Measurements from ENCODE around the gene MBD5. TPM values are rescaled to one million over a fixed set of nuclear protein-coding genes. Genes with fewer than 3 reads are reported as not detected.
"Not testable (repeated sequence)": the region's sequence is repeated elsewhere in the genome, so short reads cannot be mapped to it uniquely, and the experiment has no call there.

Gene MBD5
- total RNA-seq, 2 donors from 2014 or later: 25.5 to 27.6 TPM

GRCh38 chr2:148527488-148528340, 506.8 kb downstream of the MBD5 start:
- no peak for DNase-seq
- no peak for ATAC-seq
- intact Hi-C loops (cut with DNase I): no loop called here

- intact Hi-C loops (cut with DNase I): no loop called here
- DNase-seq (no peak), ATAC-seq (no peak)
Measured at GRCh38 chr2:148528356-148529064, 507.6 kb downstream of the MBD5 start.

GRCh38 chr2:148529745-148530144, 508.9 kb downstream of the MBD5 start:
- ATAC-seq (no peak), DNase-seq (no peak)
- intact Hi-C loops (cut with DNase I): no loop called here

GRCh38 chr2:148530350-148530749, 509.5 kb downstream of the MBD5 start:
- intact Hi-C loops (cut with DNase I): no loop called here
- no peak for ATAC-seq
- DNase-seq: no peak

- DNase-seq (no peak), ATAC-seq (no peak)
- intact Hi-C loops (cut with DNase I): no loop called here
Measured at GRCh38 chr2:148531235-148531634, 510.3 kb downstream of the MBD5 start.

- no peak for ATAC-seq
- intact Hi-C loops (cut with DNase I): no loop called here
- DNase-seq: no peak
Measured at GRCh38 chr2:148531669-148532428, 511.0 kb downstream of the MBD5 start.

- intact Hi-C loops (cut with DNase I): no loop called here
- ATAC-seq (no peak), DNase-seq (no peak)
Measured at GRCh38 chr2:148533004-148533403, 512.1 kb downstream of the MBD5 start.

GRCh38 chr2:148533685-148534084, 512.8 kb downstream of the MBD5 start:
- ATAC-seq (no peak), DNase-seq (no peak)
- intact Hi-C loops (cut with DNase I): no loop called here

GRCh38 chr2:148534416-148535204, 513.7 kb downstream of the MBD5 start:
- DNase-seq: peak; percentile 51
- ATAC-seq: peak; percentile 57 to 74
- intact Hi-C loops (cut with DNase I): no loop called here

GRCh38 chr2:148538375-148538774, 517.5 kb downstream of the MBD5 start:
- intact Hi-C loops (cut with DNase I): no loop called here
- no peak for ATAC-seq
- no peak for DNase-seq

- intact Hi-C loops (cut with DNase I): no loop called here
- no peak for ATAC-seq
- DNase-seq: no peak
Measured at GRCh38 chr2:148540022-148540421, 519.1 kb downstream of the MBD5 start.

- intact Hi-C loops (cut with DNase I): no loop called here
- DNase-seq (no peak), ATAC-seq (no peak)
Measured at GRCh38 chr2:148541792-148542191, 520.9 kb downstream of the MBD5 start.

- ATAC-seq: no peak
- intact Hi-C loops (cut with DNase I): no loop called here
- no peak for DNase-seq
Measured at GRCh38 chr2:148542614-148543013, 521.7 kb downstream of the MBD5 start.

- DNase-seq; intact Hi-C loops (cut with DNase I); ATAC-seq: not testable (repeated sequence)
Measured at GRCh38 chr2:148543088-148543540, 522.2 kb downstream of the MBD5 start.

GRCh38 chr2:148545390-148546256, 524.7 kb downstream of the MBD5 start:
- no peak for ATAC-seq
- intact Hi-C loops (cut with DNase I): no loop called here
- DNase-seq: no peak

GRCh38 chr2:148546270-148546669, 525.4 kb downstream of the MBD5 start:
- peak in 1 of 2 donors; percentile 31 for ATAC-seq

GRCh38 chr2:148548716-148549400, 528.0 kb downstream of the MBD5 start:
- intact Hi-C loops (cut with DNase I): no loop called here
- no peak for ATAC-seq
- DNase-seq: no peak

More at GRCh38 chr2:148546270-148546669, 525.4 kb downstream of the MBD5 start:
- no peak for DNase-seq
- intact Hi-C loops (cut with DNase I): no loop called here

Measured in left cardiac atrium (tissue), 4 donors.